Measurements from ENCODE around the gene SLC10A7. TPM values are rescaled to one million over a fixed set of nuclear protein-coding genes. Genes with fewer than 3 reads are reported as not detected.

Gene SLC10A7
- total and polyA plus RNA-seq, 4 donors: 3.7 to 18.7 (median 7.6) TPM

GRCh38 chr4:146207410-146207809 is 314.3 kb downstream of the SLC10A7 start:
- Histone ChIP-seq H3K4me3 (ENCODE audit: low read depth in 1 of 3, low read length in 3 of 3) (no peak overlapping the region), H3K9me3 (ENCODE audit: control insufficient read depth in 4 of 4, low read length in 3 of 4) (no peaks in the 10 kb centered on the region), H3K27me3 (ENCODE audit: control insufficient read depth in 4 of 4, insufficient read depth in 4 of 4, low read length in 3 of 4) (no peaks in the 10 kb centered on the region), H3K4me1 (ENCODE audit: control insufficient read depth in 4 of 4, insufficient read depth in 4 of 4, low read length in 3 of 4) (no peaks in the 10 kb centered on the region), H3K9ac (ENCODE audit: low read depth in 1 of 2, low read length in 2 of 2) (no peak overlapping the region), H3K36me3 (ENCODE audit: control insufficient read depth in 4 of 4, insufficient read depth in 3 of 4, low read depth in 1 of 4, low read length in 3 of 4) (no peaks in the 10 kb centered on the region), H3K27ac (ENCODE audit: low read depth in 1 of 2, low read length in 2 of 2) (no peak overlapping the region)
- WGBS: 87% methylated on average over 5 of the region's 5 CpGs
- TF ChIP-seq JUND (IDR thresholded peaks at IDR 0.05): no peak
- no peak for TF ChIP-seq RXRA (IDR thresholded peaks at IDR 0.05)
- TF ChIP-seq ZBTB33 (IDR thresholded peaks at IDR 0.05): no peak
- TF ChIP-seq HNF4A (conservative IDR thresholded peaks at IDR 0.05): no peak
- no peak for TF ChIP-seq EGR1 (IDR thresholded peaks at IDR 0.05; ENCODE audit: low read depth in 2 of 2)
- no peak for TF ChIP-seq NR2F2 (IDR thresholded peaks at IDR 0.05)
- no peak for TF ChIP-seq FOXA1 (IDR thresholded peaks at IDR 0.05)
- no peak for TF ChIP-seq YY1 (IDR thresholded peaks at IDR 0.05)
- TF ChIP-seq MAX (IDR thresholded peaks at IDR 0.05): no peak
- no peak for TF ChIP-seq HNF4G (IDR thresholded peaks at IDR 0.05)
- TF ChIP-seq GABPA (IDR thresholded peaks at IDR 0.05 in 1 of 2, conservative IDR thresholded peaks at IDR 0.05 in 1 of 2): no peak
- no peak for TF ChIP-seq TAF1 (conservative IDR thresholded peaks at IDR 0.05)
- TF ChIP-seq FOXA2 (IDR thresholded peaks at IDR 0.05): no peak
- no peak for TF ChIP-seq REST (IDR thresholded peaks at IDR 0.05)
- TF ChIP-seq RAD21 (IDR thresholded peaks at IDR 0.05): no peak
- TF ChIP-seq, protein P1, sequence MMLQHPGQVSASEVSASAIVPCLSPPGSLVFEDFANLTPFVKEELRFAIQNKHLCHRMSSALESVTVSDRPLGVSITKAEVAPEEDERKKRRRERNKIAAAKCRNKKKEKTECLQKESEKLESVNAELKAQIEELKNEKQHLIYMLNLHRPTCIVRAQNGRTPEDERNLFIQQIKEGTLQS (IDR thresholded peaks at IDR 0.05): no peak
- TF ChIP-seq SP1 (IDR thresholded peaks at IDR 0.05): no peak
- no peak for TF ChIP-seq CTCF (IDR thresholded peaks at IDR 0.05; ENCODE audit: low read depth, low read length, missing input control)
- DNase-seq (ENCODE audit: low spot score): no peak

Small RNA genes within 50 kb of the gene (small RNA-seq; reads per million reads assigned to genes)
- not detected for gene MIR7849

Other genes with a start within 250 kb of the SLC10A7 start
- gene POU4F2, start 117.0 kb upstream of the SLC10A7 start, total RNA-seq: not detected
- gene POU4F2, start 117.0 kb upstream of the SLC10A7 start, polyA plus RNA-seq: not detected